ENCODE results near the gene ZNF32. TPM values are rescaled to one million over a fixed set of nuclear protein-coding genes. Genes with fewer than 3 reads are reported as not detected.

Gene ZNF32
- total RNA-seq, 1 experiment from 2014 or later: 23.9 TPM

DNA sequence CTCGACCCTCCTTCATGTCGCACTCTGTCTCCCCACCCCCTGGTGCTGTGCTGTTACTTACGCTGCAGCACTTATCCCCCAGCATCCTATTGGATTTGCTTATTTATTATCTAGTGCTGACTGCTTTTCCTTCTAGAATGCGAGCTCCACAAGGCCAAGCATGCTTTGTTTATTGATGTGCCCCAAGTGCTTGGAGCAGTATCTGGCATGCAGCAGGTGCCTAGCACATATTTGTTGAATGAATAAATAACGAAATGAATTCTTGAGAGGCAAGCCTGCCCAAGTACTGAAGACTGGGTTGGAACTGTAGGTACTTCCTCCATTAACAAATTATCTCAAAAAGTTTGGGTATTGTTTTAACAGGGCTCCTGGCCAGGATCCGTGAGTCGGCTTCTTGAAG, 24.8 kb upstream of the ZNF32 start:
- POLR2A ChIA-PET: no interaction called here
- CTCF ChIA-PET: interaction anchor here (0.6 to 2.7 kb wide), 4 partner anchors 9 to 1190 kb away, joined by 3 to 14 read pairs (median 8); no protein-coding TSS in a partner anchor
- Mint-ChIP-seq H3K9me3 (no peaks in the 10 kb centered on the region), H3K36me3 (no peaks in the 10 kb centered on the region), H3K27ac (no peak overlapping the region), H3K27me3 (ENCODE audit: low read depth) (peaks cover 15% of the 10 kb centered on the region), H3K4me3 (no peak overlapping the region), H3K4me1 (peaks cover 6% of the 10 kb centered on the region)
- no peak for ATAC-seq
- DNase-seq (ENCODE audit: low spot score): no peak
- TF ChIP-seq ZNF317 (CRISPR knock-in tag; IDR thresholded peaks at IDR 0.05; ENCODE audit: borderline replicate concordance, low read depth): no peak
- TF ChIP-seq, protein P1, sequence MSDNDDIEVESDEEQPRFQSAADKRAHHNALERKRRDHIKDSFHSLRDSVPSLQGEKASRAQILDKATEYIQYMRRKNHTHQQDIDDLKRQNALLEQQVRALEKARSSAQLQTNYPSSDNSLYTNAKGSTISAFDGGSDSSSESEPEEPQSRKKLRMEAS (CRISPR knock-in tag; IDR thresholded peaks at IDR 0.05): no peak
- TF ChIP-seq, protein P2, sequence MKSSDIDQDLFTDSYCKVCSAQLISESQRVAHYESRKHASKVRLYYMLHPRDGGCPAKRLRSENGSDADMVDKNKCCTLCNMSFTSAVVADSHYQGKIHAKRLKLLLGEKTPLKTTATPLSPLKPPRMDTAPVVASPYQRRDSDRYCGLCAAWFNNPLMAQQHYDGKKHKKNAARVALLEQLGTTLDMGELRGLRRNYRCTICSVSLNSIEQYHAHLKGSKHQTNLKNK (CRISPR knock-in tag; IDR thresholded peaks at IDR 0.05): no peak
- TF ChIP-seq, protein P3, sequence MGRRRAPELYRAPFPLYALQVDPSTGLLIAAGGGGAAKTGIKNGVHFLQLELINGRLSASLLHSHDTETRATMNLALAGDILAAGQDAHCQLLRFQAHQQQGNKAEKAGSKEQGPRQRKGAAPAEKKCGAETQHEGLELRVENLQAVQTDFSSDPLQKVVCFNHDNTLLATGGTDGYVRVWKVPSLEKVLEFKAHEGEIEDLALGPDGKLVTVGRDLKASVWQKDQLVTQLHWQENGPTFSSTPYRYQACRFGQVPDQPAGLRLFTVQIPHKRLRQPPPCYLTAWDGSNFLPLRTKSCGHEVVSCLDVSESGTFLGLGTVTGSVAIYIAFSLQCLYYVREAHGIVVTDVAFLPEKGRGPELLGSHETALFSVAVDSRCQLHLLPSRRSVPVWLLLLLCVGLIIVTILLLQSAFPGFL (CRISPR knock-in tag; IDR thresholded peaks at IDR 0.05; ENCODE audit: borderline replicate concordance): no peak
- no peak for TF ChIP-seq ZNF416 (CRISPR knock-in tag; IDR thresholded peaks at IDR 0.05)
- TF ChIP-seq, protein P4, sequence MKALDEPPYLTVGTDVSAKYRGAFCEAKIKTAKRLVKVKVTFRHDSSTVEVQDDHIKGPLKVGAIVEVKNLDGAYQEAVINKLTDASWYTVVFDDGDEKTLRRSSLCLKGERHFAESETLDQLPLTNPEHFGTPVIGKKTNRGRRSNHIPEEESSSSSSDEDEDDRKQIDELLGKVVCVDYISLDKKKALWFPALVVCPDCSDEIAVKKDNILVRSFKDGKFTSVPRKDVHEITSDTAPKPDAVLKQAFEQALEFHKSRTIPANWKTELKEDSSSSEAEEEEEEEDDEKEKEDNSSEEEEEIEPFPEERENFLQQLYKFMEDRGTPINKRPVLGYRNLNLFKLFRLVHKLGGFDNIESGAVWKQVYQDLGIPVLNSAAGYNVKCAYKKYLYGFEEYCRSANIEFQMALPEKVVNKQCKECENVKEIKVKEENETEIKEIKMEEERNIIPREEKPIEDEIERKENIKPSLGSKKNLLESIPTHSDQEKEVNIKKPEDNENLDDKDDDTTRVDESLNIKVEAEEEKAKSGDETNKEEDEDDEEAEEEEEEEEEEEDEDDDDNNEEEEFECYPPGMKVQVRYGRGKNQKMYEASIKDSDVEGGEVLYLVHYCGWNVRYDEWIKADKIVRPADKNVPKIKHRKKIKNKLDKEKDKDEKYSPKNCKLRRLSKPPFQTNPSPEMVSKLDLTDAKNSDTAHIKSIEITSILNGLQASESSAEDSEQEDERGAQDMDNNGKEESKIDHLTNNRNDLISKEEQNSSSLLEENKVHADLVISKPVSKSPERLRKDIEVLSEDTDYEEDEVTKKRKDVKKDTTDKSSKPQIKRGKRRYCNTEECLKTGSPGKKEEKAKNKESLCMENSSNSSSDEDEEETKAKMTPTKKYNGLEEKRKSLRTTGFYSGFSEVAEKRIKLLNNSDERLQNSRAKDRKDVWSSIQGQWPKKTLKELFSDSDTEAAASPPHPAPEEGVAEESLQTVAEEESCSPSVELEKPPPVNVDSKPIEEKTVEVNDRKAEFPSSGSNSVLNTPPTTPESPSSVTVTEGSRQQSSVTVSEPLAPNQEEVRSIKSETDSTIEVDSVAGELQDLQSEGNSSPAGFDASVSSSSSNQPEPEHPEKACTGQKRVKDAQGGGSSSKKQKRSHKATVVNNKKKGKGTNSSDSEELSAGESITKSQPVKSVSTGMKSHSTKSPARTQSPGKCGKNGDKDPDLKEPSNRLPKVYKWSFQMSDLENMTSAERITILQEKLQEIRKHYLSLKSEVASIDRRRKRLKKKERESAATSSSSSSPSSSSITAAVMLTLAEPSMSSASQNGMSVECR (CRISPR knock-in tag; IDR thresholded peaks at IDR 0.05; ENCODE audit: borderline replicate concordance): no peak
- TF ChIP-seq NR2C2 (CRISPR knock-in tag; IDR thresholded peaks at IDR 0.05): no peak
- no peak for TF ChIP-seq ZNF263 (CRISPR knock-in tag; IDR thresholded peaks at IDR 0.05; ENCODE audit: low read depth)
- TF ChIP-seq NR1H2 (CRISPR knock-in tag; IDR thresholded peaks at IDR 0.05): no peak
- TF ChIP-seq NFATC4 (CRISPR knock-in tag; IDR thresholded peaks at IDR 0.05): no peak
- TF ChIP-seq GRHL2 (CRISPR knock-in tag; IDR thresholded peaks at IDR 0.05; ENCODE audit: insufficient replicate concordance, severe bottlenecking): no peak
- TF ChIP-seq ZNF219 (CRISPR knock-in tag; IDR thresholded peaks at IDR 0.05; ENCODE audit: borderline replicate concordance): no peak
- TF ChIP-seq JUN (CRISPR knock-in tag; IDR thresholded peaks at IDR 0.05): no peak
- no peak for TF ChIP-seq OVOL2 (CRISPR knock-in tag; IDR thresholded peaks at IDR 0.05; ENCODE audit: borderline replicate concordance)
- no peak for TF ChIP-seq NFYB (CRISPR knock-in tag; conservative IDR thresholded peaks at IDR 0.05; ENCODE audit: low read depth)
- no peak for TF ChIP-seq ATF1 (CRISPR knock-in tag; IDR thresholded peaks at IDR 0.05)
- no peak for TF ChIP-seq SMAD4 (CRISPR knock-in tag; IDR thresholded peaks at IDR 0.05)
- no peak for TF ChIP-seq TEAD1 (CRISPR knock-in tag; IDR thresholded peaks at IDR 0.05)

DNA sequence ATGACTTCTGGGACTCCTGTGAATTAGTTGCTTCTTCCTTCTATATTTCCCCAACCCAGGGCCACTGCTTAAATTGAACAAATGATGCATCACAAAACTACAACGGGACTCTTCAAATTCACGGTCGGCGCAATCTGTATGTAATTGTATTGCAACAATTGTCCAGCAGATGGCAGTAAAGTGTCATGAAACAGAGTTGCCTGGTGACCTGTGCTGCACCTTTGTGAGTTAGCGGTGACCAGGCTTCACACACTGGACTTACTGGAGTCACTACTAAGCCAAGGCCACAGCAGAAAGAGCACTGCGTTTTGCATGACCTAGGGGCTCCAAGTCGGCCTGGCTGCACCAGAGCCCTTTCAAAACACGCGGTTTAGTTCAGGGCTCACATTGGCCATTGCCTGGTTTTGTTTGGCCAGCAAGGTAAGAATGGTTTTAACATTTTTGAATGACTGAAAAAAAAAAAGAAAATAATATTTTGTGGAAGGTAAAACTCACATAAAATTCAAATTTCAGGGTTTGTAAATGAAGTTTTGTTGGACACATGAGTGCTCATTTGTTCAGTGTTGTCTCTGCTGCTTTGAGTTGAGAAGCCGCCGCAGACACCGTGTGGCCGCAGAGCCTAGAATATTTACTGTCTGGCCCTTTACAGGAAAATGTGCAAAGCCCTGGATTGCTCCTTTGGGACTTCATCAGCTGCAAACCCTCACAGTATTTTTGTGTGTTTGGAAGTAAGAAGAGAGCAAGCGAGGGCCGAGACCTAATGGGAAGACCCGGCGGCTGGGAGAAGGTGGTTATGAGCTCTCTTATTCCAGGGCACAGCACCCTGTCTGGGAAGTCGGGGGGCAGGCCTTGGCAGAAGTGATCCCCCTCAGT, 23.2 kb upstream of the ZNF32 start:
- DNase-seq (ENCODE audit: low spot score) (peak; percentile 60), ATAC-seq (peak; percentile 85)
- Mint-ChIP-seq H3K27me3 (ENCODE audit: low read depth) (peaks cover 23% of the 10 kb centered on the region), H3K4me1 (peaks cover 13% of the 10 kb centered on the region), H3K4me3 (no peak overlapping the region), H3K36me3 (no peaks in the 10 kb centered on the region), H3K9me3 (no peaks in the 10 kb centered on the region), H3K27ac (no peak overlapping the region)
- TF ChIP-seq, protein P5, sequence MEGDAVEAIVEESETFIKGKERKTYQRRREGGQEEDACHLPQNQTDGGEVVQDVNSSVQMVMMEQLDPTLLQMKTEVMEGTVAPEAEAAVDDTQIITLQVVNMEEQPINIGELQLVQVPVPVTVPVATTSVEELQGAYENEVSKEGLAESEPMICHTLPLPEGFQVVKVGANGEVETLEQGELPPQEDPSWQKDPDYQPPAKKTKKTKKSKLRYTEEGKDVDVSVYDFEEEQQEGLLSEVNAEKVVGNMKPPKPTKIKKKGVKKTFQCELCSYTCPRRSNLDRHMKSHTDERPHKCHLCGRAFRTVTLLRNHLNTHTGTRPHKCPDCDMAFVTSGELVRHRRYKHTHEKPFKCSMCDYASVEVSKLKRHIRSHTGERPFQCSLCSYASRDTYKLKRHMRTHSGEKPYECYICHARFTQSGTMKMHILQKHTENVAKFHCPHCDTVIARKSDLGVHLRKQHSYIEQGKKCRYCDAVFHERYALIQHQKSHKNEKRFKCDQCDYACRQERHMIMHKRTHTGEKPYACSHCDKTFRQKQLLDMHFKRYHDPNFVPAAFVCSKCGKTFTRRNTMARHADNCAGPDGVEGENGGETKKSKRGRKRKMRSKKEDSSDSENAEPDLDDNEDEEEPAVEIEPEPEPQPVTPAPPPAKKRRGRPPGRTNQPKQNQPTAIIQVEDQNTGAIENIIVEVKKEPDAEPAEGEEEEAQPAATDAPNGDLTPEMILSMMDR (IDR thresholded peaks at IDR 0.05): peak; percentile 73
- TF ChIP-seq, protein P6, sequence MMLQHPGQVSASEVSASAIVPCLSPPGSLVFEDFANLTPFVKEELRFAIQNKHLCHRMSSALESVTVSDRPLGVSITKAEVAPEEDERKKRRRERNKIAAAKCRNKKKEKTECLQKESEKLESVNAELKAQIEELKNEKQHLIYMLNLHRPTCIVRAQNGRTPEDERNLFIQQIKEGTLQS (CRISPR knock-in tag; conservative IDR thresholded peaks at IDR 0.05): no peak
- ChIA-PET POLR2A (no interaction called here), CTCF (interaction anchor here (0.7 to 3.0 kb wide), 6 partner anchors 8 to 1192 kb away, joined by 3 to 16 read pairs (median 8); no protein-coding TSS in a partner anchor)

Data from WTC11 (cell line).